ENCODE results near the gene GLI1. TPM values are rescaled to one million over a fixed set of nuclear protein-coding genes. Genes with fewer than 3 reads are reported as not detected.

Gene GLI1
- total and polyA plus RNA-seq, 2 of the 13 experiments (the other 11 are each of a cell fraction or from before 2014, with no cell fraction given) = 0.09 to 0.20 TPM

DNA sequence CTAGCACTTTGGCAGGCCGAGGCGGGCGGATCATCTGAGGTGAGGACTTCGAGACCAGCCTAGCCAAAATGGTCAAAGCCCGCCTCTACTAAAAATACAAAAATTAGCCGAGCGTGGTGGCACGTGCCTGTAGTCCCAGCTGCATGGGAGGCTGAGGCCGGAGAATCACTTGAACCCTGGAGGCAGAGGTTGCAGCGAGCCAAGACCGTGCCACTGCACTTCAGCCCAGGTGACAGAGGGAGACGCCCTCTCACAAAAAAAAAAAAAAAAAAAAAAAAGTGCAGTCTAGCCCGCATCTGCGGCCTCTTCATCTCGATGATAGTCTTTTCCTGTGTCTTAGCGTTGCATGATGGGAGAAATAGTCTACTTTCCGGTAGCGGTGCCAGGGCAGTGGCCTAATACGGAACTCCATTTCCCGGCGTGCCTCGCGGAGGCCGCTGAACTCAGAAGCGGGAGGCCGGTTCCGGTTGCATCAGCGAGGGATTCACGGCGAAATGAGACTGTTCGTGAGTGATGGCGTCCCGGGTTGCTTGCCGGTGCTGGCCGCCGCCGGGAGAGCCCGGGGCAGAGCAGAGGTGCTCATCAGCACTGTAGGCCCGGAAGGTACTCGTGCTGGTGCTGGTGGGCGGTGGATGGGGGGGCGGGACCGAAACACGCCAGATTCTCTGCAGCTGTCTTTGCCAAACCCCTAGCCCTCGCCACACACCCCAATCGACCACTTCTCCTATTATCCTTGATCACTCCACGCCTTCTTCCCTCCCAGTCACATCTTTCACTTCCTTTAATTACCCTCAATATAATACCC lies 28.2 kb downstream of the GLI1 start, which contains the start of gene MARS1 (continued):
- TF ChIP-seq, protein P1, sequence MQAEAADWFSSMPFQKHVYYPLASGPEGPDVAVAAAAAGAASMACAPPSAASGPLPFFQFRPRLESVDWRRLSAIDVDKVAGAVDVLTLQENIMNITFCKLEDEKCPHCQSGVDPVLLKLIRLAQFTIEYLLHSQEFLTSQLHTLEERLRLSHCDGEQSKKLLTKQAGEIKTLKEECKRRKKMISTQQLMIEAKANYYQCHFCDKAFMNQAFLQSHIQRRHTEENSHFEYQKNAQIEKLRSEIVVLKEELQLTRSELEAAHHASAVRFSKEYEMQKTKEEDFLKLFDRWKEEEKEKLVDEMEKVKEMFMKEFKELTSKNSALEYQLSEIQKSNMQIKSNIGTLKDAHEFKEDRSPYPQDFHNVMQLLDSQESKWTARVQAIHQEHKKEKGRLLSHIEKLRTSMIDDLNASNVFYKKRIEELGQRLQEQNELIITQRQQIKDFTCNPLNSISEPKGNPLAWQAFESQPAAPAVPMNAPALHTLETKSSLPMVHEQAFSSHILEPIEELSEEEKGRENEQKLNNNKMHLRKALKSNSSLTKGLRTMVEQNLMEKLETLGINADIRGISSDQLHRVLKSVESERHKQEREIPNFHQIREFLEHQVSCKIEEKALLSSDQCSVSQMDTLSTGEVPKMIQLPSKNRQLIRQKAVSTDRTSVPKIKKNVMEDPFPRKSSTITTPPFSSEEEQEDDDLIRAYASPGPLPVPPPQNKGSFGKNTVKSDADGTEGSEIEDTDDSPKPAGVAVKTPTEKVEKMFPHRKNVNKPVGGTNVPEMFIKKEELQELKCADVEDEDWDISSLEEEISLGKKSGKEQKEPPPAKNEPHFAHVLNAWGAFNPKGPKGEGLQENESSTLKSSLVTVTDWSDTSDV (CRISPR knock-in tag; IDR thresholded peaks at IDR 0.05) = no peak
- TF ChIP-seq ZNF567 (CRISPR knock-in tag; IDR thresholded peaks at IDR 0.05; ENCODE audit: borderline replicate concordance) = no peak
- no peak for TF ChIP-seq NBN (conservative IDR thresholded peaks at IDR 0.05)
- no peak for TF ChIP-seq PRDM4 (CRISPR knock-in tag; IDR thresholded peaks at IDR 0.05; ENCODE audit: borderline replicate concordance)
- TF ChIP-seq BORCS8-MEF2B (CRISPR knock-in tag; IDR thresholded peaks at IDR 0.05) = no peak
- TF ChIP-seq, protein P2, sequence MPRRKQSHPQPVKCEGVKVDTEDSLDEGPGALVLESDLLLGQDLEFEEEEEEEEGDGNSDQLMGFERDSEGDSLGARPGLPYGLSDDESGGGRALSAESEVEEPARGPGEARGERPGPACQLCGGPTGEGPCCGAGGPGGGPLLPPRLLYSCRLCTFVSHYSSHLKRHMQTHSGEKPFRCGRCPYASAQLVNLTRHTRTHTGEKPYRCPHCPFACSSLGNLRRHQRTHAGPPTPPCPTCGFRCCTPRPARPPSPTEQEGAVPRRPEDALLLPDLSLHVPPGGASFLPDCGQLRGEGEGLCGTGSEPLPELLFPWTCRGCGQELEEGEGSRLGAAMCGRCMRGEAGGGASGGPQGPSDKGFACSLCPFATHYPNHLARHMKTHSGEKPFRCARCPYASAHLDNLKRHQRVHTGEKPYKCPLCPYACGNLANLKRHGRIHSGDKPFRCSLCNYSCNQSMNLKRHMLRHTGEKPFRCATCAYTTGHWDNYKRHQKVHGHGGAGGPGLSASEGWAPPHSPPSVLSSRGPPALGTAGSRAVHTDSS (CRISPR knock-in tag; conservative IDR thresholded peaks at IDR 0.05) = no peak
- TF ChIP-seq, protein P3, sequence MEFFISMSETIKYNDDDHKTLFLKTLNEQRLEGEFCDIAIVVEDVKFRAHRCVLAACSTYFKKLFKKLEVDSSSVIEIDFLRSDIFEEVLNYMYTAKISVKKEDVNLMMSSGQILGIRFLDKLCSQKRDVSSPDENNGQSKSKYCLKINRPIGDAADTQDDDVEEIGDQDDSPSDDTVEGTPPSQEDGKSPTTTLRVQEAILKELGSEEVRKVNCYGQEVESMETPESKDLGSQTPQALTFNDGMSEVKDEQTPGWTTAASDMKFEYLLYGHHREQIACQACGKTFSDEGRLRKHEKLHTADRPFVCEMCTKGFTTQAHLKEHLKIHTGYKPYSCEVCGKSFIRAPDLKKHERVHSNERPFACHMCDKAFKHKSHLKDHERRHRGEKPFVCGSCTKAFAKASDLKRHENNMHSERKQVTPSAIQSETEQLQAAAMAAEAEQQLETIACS (CRISPR knock-in tag; IDR thresholded peaks at IDR 0.05) = no peak
- TF ChIP-seq SP2 (CRISPR knock-in tag; IDR thresholded peaks at IDR 0.05) = no peak
- no peak for TF ChIP-seq CHD4 (IDR thresholded peaks at IDR 0.05; ENCODE audit: borderline replicate concordance, low read length)
- no peak for TF ChIP-seq ATAD3A (CRISPR knock-in tag; IDR thresholded peaks at IDR 0.05)
- TF ChIP-seq NFYC (CRISPR knock-in tag; IDR thresholded peaks at IDR 0.05) = peak; percentile 35; the same call in 1 of the 2 replicates
- TF ChIP-seq ZKSCAN1 (IDR thresholded peaks at IDR 0.05; ENCODE audit: low read length) = no peak
- no peak for TF ChIP-seq ZNF674 (CRISPR knock-in tag; IDR thresholded peaks at IDR 0.05; ENCODE audit: low read depth)
- no peak for TF ChIP-seq GLI4 (CRISPR knock-in tag; IDR thresholded peaks at IDR 0.05; ENCODE audit: borderline replicate concordance)
- no peak for TF ChIP-seq ZNF253 (CRISPR knock-in tag; IDR thresholded peaks at IDR 0.05; ENCODE audit: borderline replicate concordance)
- TF ChIP-seq ZNF530 (CRISPR knock-in tag; IDR thresholded peaks at IDR 0.05; ENCODE audit: low read depth) = no peak
- TF ChIP-seq ZNF772 (CRISPR knock-in tag; IDR thresholded peaks at IDR 0.05) = no peak
- TF ChIP-seq ETS1 (CRISPR knock-in tag; IDR thresholded peaks at IDR 0.05) = no peak
- TF ChIP-seq, protein P4, sequence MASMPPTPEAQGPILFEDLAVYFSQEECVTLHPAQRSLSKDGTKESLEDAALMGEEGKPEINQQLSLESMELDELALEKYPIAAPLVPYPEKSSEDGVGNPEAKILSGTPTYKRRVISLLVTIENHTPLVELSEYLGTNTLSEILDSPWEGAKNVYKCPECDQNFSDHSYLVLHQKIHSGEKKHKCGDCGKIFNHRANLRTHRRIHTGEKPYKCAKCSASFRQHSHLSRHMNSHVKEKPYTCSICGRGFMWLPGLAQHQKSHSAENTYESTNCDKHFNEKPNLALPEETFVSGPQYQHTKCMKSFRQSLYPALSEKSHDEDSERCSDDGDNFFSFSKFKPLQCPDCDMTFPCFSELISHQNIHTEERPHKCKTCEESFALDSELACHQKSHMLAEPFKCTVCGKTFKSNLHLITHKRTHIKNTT (CRISPR knock-in tag; IDR thresholded peaks at IDR 0.05) = no peak

Measured in HepG2 (cell line).